Measurements from ENCODE around the gene DYNC2LI1.

The DYNC2LI1 gene

DNA sequence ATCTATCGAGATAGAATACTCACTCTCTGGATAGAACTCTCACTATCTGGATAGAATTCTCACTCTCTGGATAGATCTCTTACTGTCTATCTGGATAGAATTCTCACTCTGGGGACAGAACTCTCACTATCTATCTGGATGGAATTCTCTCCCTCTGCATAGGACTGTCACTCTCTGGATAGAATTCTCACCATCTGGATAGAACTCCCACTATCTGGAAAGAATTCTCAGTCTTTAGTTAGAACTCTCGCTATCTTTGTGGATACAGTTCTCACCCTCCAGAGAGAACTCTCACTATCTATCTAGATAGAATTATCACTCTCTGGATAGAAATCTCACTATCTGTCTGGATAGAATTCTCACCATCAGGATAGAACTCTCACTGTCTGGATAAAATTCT is 81.5 kb downstream of the DYNC2LI1 start:
- WGBS, 2 experiments = 89 to 90% methylated on average over 2 of the region's 2 CpGs
- H3K36me3 ChIP-seq (ENCODE audit: control insufficient read depth, insufficient read depth, low read length) = no peaks in the 10 kb centered on the region

More for the DNA sequence above, 81.5 kb downstream of the DYNC2LI1 start:
- H3K4me3 ChIP-seq (ENCODE audit: insufficient read depth, low read depth, low read length) = no peak overlapping the region
- no peaks in the 10 kb centered on the region for H3K9me3 ChIP-seq (ENCODE audit: control insufficient read depth, low read length)
- peaks cover 7% of the 10 kb centered on the region for H3K27me3 ChIP-seq (ENCODE audit: control insufficient read depth, insufficient read depth, low read length, poor library complexity, severe bottlenecking)
- no peak overlapping the region for H3K27ac ChIP-seq (ENCODE audit: insufficient read depth, low read depth, low read length, poor library complexity, severe bottlenecking)
- H3K4me1 ChIP-seq (ENCODE audit: control insufficient read depth, insufficient read depth, low read length) = no peaks in the 10 kb centered on the region

Measured in ectodermal cell (in vitro differentiated cells).